ENCODE data around the gene P2RX7.

- TF ChIP-seq, protein P1, sequence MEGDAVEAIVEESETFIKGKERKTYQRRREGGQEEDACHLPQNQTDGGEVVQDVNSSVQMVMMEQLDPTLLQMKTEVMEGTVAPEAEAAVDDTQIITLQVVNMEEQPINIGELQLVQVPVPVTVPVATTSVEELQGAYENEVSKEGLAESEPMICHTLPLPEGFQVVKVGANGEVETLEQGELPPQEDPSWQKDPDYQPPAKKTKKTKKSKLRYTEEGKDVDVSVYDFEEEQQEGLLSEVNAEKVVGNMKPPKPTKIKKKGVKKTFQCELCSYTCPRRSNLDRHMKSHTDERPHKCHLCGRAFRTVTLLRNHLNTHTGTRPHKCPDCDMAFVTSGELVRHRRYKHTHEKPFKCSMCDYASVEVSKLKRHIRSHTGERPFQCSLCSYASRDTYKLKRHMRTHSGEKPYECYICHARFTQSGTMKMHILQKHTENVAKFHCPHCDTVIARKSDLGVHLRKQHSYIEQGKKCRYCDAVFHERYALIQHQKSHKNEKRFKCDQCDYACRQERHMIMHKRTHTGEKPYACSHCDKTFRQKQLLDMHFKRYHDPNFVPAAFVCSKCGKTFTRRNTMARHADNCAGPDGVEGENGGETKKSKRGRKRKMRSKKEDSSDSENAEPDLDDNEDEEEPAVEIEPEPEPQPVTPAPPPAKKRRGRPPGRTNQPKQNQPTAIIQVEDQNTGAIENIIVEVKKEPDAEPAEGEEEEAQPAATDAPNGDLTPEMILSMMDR (conservative IDR thresholded peaks at IDR 0.05; ENCODE audit: low read length): no peak
- no peak for TF ChIP-seq EZH2phosphoT487 (IDR thresholded peaks at IDR 0.05; ENCODE audit: borderline replicate concordance, low read depth, low read length)
Measured at GRCh38 chr12:121170151-121170550, 37.5 kb downstream of the P2RX7 start.
